H9 (cell line): Measurements from ENCODE around the gene MRPL1. TPM values are rescaled to one million over a fixed set of nuclear protein-coding genes. Genes with fewer than 3 reads are reported as not detected.

ENCODE experiments used
- DNase-seq: peaks from one replicate; pipeline ENCODE4 v3.0.0-alpha.2; 2017
- H2AFZ ChIP-seq: one replicate; pipeline ENCODE4 v1.6.1; 2013; ENCODE audit warnings: mild to moderate bottlenecking, low read length, control low read depth, moderate library complexity
- H2AK5ac ChIP-seq: 2 replicates; pipeline ENCODE4 v1.6.1; 2013; ENCODE audit warnings: low read length, control low read depth, mixed read lengths; ENCODE audit not compliant: insufficient read length
- H2BK120ac ChIP-seq: one replicate; pipeline ENCODE4 v1.6.1; 2013; ENCODE audit warnings: low read depth, mild to moderate bottlenecking, low read length, control low read depth, inconsistent platforms; ENCODE audit not compliant: poor library complexity, severe bottlenecking
- H2BK12ac ChIP-seq: 2 replicates; pipeline ENCODE4 v1.6.1; 2013; ENCODE audit warnings: low read length, control low read depth, mixed read lengths, low read depth; ENCODE audit not compliant: insufficient read length
- H2BK15ac ChIP-seq: 2 replicates; pipeline ENCODE4 v1.6.1; 2013; ENCODE audit warnings: low read depth, low read length, control low read depth
- H2BK20ac ChIP-seq: one replicate; pipeline ENCODE4 v1.6.1; 2013; ENCODE audit warnings: low read depth, mild to moderate bottlenecking, low read length, control low read depth, inconsistent platforms; ENCODE audit not compliant: poor library complexity, severe bottlenecking
- H2BK5ac ChIP-seq: 2 replicates; pipeline ENCODE4 v1.6.1; 2013; ENCODE audit warnings: low read length, control low read depth, mixed read lengths; ENCODE audit not compliant: insufficient read length
- H3K14ac ChIP-seq: 2 replicates; pipeline ENCODE4 v1.6.1; 2013; ENCODE audit warnings: low read length, control low read depth; ENCODE audit not compliant: insufficient read depth
- H3K18ac ChIP-seq: 2 replicates; pipeline ENCODE4 v1.6.1; 2013; ENCODE audit warnings: low read depth, mild to moderate bottlenecking, mixed read lengths, low read length, control low read depth; ENCODE audit not compliant: insufficient read length
- H3K23ac ChIP-seq: 2 replicates; pipeline ENCODE4 v1.6.1; 2013; ENCODE audit warnings: low read length, control low read depth, mixed read lengths, low read depth; ENCODE audit not compliant: insufficient read length
- H3K23me2 ChIP-seq: 2 replicates; pipeline ENCODE4 v1.6.1; 2013; ENCODE audit warnings: low read depth, mild to moderate bottlenecking, mixed read lengths, low read length, control low read depth; ENCODE audit not compliant: insufficient read length, poor library complexity, severe bottlenecking
- H3K27ac ChIP-seq: 2 replicates; pipeline ENCODE4 v1.5.1; 2013; ENCODE audit warnings: low read length, control low read depth, mixed read lengths, low read depth; ENCODE audit not compliant: insufficient read length
- H3K27me3 ChIP-seq: 2 replicates; pipeline ENCODE4 v1.6.1; 2013; ENCODE audit warnings: low read length, control low read depth, inconsistent platforms; ENCODE audit not compliant: insufficient read depth
- H3K4ac ChIP-seq: 2 replicates; pipeline ENCODE4 v1.6.1; 2013; ENCODE audit warnings: low read depth, mild to moderate bottlenecking, control low read depth, inconsistent platforms, low read length, moderate library complexity
- H3K4me1 ChIP-seq: 2 replicates; pipeline ENCODE4 v1.6.1; 2013; ENCODE audit warnings: low read length, control low read depth, inconsistent platforms; ENCODE audit not compliant: insufficient read depth
- H3K4me2 ChIP-seq: 2 replicates; pipeline ENCODE4 v1.6.1; 2013; ENCODE audit warnings: low read length, control low read depth, mixed read lengths; ENCODE audit not compliant: insufficient read length, insufficient read depth
- H3K56ac ChIP-seq: 2 replicates; pipeline ENCODE4 v1.6.1; 2013; ENCODE audit warnings: low read depth, mild to moderate bottlenecking, mixed read lengths, low read length, control low read depth; ENCODE audit not compliant: insufficient read length
- H3K79me1 ChIP-seq: 2 replicates; pipeline ENCODE4 v1.6.1; 2013; ENCODE audit warnings: low read depth, mild to moderate bottlenecking, moderate library complexity, low read length, control low read depth, inconsistent platforms; ENCODE audit not compliant: insufficient read depth, poor library complexity, severe bottlenecking
- H3K79me2 ChIP-seq: 2 replicates; pipeline ENCODE4 v1.6.1; 2013; ENCODE audit warnings: low read length, control low read depth, inconsistent platforms; ENCODE audit not compliant: insufficient read depth
- H3K9ac ChIP-seq: 2 replicates; pipeline ENCODE4 v1.6.1; 2013; ENCODE audit warnings: low read length, control low read depth, mixed read lengths; ENCODE audit not compliant: insufficient read length; ENCODE audit errors: extremely low read depth
- H3K9me3 ChIP-seq: one replicate; pipeline ENCODE4 v1.6.1; 2013; ENCODE audit warnings: low read depth, low read length, inconsistent platforms; ENCODE audit not compliant: control insufficient read depth
- H3T11ph ChIP-seq: one replicate; pipeline ENCODE4 v1.6.1; 2013; ENCODE audit warnings: mild to moderate bottlenecking, low read length, control low read depth, inconsistent platforms
- H4K20me1 ChIP-seq: one replicate; pipeline ENCODE4 v1.6.1; 2013; ENCODE audit not compliant: control insufficient read depth, insufficient read length, insufficient read depth
- H4K5ac ChIP-seq: 2 replicates; pipeline ENCODE4 v1.6.1; 2013; ENCODE audit warnings: low read depth, mild to moderate bottlenecking, mixed read lengths, low read length, control low read depth; ENCODE audit not compliant: insufficient read length
- H4K8ac ChIP-seq: replicated peaks from 2 replicates; pipeline ENCODE4 v1.6.1; 2013; ENCODE audit warnings: low read length, control low read depth, mixed read lengths, low read depth; ENCODE audit not compliant: insufficient read length
- H4K91ac ChIP-seq: 2 replicates; pipeline ENCODE4 v1.6.1; 2013; ENCODE audit warnings: low read depth, mild to moderate bottlenecking, moderate library complexity, mixed read lengths, low read length, control low read depth; ENCODE audit not compliant: insufficient read length
- H3K27ac Mint-ChIP-seq, 3 experiments: 2 replicates in 2 of 3; 3 replicates in 1 of 3; pipeline ENCODE4 v1.8.0; 2020 to 2021; ENCODE audit warnings: mixed read lengths in 3 of 3, mild to moderate bottlenecking in 1 of 3, moderate library complexity in 1 of 3
- H3K27me3 Mint-ChIP-seq: 2 replicates; pipeline ENCODE4 v1.8.0; 2021; ENCODE audit warnings: low read depth, mild to moderate bottlenecking, moderate library complexity, mixed read lengths
- H3K36me3 Mint-ChIP-seq, 3 experiments: 2 replicates in 2 of 3; 3 replicates in 1 of 3; pipeline ENCODE4 v1.8.0; 2020 to 2021; ENCODE audit warnings: low read depth in 3 of 3, mixed read lengths in 3 of 3; ENCODE audit not compliant: insufficient read depth in 1 of 3
- H3K4me1 Mint-ChIP-seq, 2 experiments: 2 replicates each; pipeline ENCODE4 v1.8.0; 2020; ENCODE audit warnings: mixed read lengths in 2 of 2
- H3K4me3 Mint-ChIP-seq, 2 experiments: 2 replicates in 1 of 2; 3 replicates in 1 of 2; pipeline ENCODE4 v1.8.0; 2020 to 2021; ENCODE audit warnings: mild to moderate bottlenecking in 2 of 2, mixed read lengths in 2 of 2, moderate library complexity in 1 of 2
- H3K9me3 Mint-ChIP-seq, 2 experiments: 2 replicates in 1 of 2; 3 replicates in 1 of 2; pipeline ENCODE4 v1.8.0; 2020; ENCODE audit warnings: mild to moderate bottlenecking in 2 of 2, mixed read lengths in 2 of 2, moderate library complexity in 1 of 2
- CTCF ChIP-seq: fragments of 200-600 bp; sonication (generic); conservative IDR thresholded peaks from 3 replicates; pipeline ENCODE4 v1.8.0; 2021; ENCODE audit warnings: antibody characterized with exemption, mild to moderate bottlenecking
- WGBS: extraction: QIAGEN DNeasy Blood & Tissue Kit; methylation state at CpG from one replicate; pipeline ENCODE4 v1.1.7; 2013; ENCODE audit warnings: missing lambda C conversion rate, low lambda C conversion rate, mixed read lengths; ENCODE audit not compliant: insufficient read length; ENCODE audit errors: extremely low coverage; 5-methylcytosine and 5-hydroxymethylcytosine counted together
- total RNA-seq: library from RNA; stranded (reverse); gene quantifications from 2 replicates; pipeline ENCODE4 v1.2.1, GENCODE V29; 2021

Gene MRPL1
- total RNA-seq, 1 experiment from 2014 or later = 39.0 TPM

- Histone ChIP-seq H3K79me1 (no peaks in the 10 kb centered on the region), H2BK12ac (no peak overlapping the region), H4K20me1 (no peaks in the 10 kb centered on the region), H2AK5ac (no peak overlapping the region), H4K8ac (no peak overlapping the region), H4K91ac (no peak overlapping the region), H3K27ac (no peak overlapping the region), H3K18ac (no peak overlapping the region), H3K9me3 (no peaks in the 10 kb centered on the region), H3K56ac (no peak overlapping the region), H2BK120ac (no peak overlapping the region), H2BK5ac (no peak overlapping the region), H3K9ac (no peak overlapping the region), H3K14ac (no peak overlapping the region), H2BK20ac (no peak overlapping the region), H3K4me2 (no peak overlapping the region), H3K79me2 (peaks cover 3% of the 10 kb centered on the region), H2AFZ (no peak overlapping the region), H4K5ac (no peak overlapping the region), H3T11ph (no peak overlapping the region), H3K27me3 (no peaks in the 10 kb centered on the region), H3K23ac (no peak overlapping the region), H2BK15ac (no peak overlapping the region), H3K23me2 (no peaks in the 10 kb centered on the region), H3K4ac (no peak overlapping the region), H3K4me1 (no peaks in the 10 kb centered on the region)
- H3K4me3 Mint-ChIP-seq = no peak overlapping the region
- peaks cover 12 to 21% of the 10 kb centered on the region in 2 experiments for H3K4me1 Mint-ChIP-seq
- H3K9me3 Mint-ChIP-seq = no peaks in the 10 kb centered on the region
- H3K27ac Mint-ChIP-seq = peak overlapping the region in 2 of 3 experiments; percentile 30 to 52; a peak in 4 of 7 replicates
- H3K27me3 Mint-ChIP-seq = no peaks in the 10 kb centered on the region
- WGBS = no CpG with 5 or more reads among the region's 15 CpGs
- peaks cover 4 to 42% (median 36%) of the 10 kb centered on the region in 3 experiments; a peak in 5 of 7 replicates for H3K36me3 Mint-ChIP-seq
- TF ChIP-seq CTCF = no peak; the same call in 2 of the 3 replicates
- DNase-seq = peak; percentile 43
Measured at GRCh38 chr4:77877771-77878565, 15.3 kb downstream of the MRPL1 start.
